HG03103 (cell line): ENCODE results near the gene OSBPL2.

Source experiments
- ATAC-seq: cut with Tn5 transposase; IDR thresholded peaks from one replicate; pipeline ENCODE4 v1.9.1; 2021; ENCODE audit warnings: low read depth; ENCODE audit not compliant: unreplicated experiment

Gene OSBPL2

GRCh38 chr20:62320581-62321354 is 82.4 kb downstream of the OSBPL2 start:
- ATAC-seq, result no peak

GRCh38 chr20:62321521-62321948 is 83.2 kb downstream of the OSBPL2 start:
- ATAC-seq, result no peak

- ATAC-seq, result no peak
Observed at GRCh38 chr20:62321975-62322374, 83.7 kb downstream of the OSBPL2 start.

GRCh38 chr20:62322492-62323041 is 84.2 kb downstream of the OSBPL2 start:
- ATAC-seq, result no peak

GRCh38 chr20:62323146-62323979 is 85.0 kb downstream of the OSBPL2 start:
- ATAC-seq, result no peak

- no peak for ATAC-seq
Observed at GRCh38 chr20:62323980-62324906, 85.9 kb downstream of the OSBPL2 start.

- no peak for ATAC-seq
Observed at GRCh38 chr20:62325172-62325905, 87.0 kb downstream of the OSBPL2 start.

- no peak for ATAC-seq
Observed at GRCh38 chr20:62326559-62326958, 88.2 kb downstream of the OSBPL2 start.

- ATAC-seq, result no peak
Observed at GRCh38 chr20:62326959-62327725, 88.8 kb downstream of the OSBPL2 start.

GRCh38 chr20:62327726-62328495 is 89.6 kb downstream of the OSBPL2 start:
- ATAC-seq, result no peak

- no peak for ATAC-seq
Observed at GRCh38 chr20:62328684-62329388, 90.5 kb downstream of the OSBPL2 start.

- no peak for ATAC-seq
Observed at GRCh38 chr20:62329389-62330377, 91.4 kb downstream of the OSBPL2 start.

- no peak for ATAC-seq
Observed at GRCh38 chr20:62330576-62331317, 92.4 kb downstream of the OSBPL2 start.

GRCh38 chr20:62331347-62331746 is 93.0 kb downstream of the OSBPL2 start:
- no peak for ATAC-seq

- no peak for ATAC-seq
Observed at GRCh38 chr20:62332421-62332820, 94.1 kb downstream of the OSBPL2 start.
